ENCODE measurements around the gene SGTA. TPM values are rescaled to one million over a fixed set of nuclear protein-coding genes. Genes with fewer than 3 reads are reported as not detected.

The SGTA gene
- total and polyA plus RNA-seq, 2 of the 13 experiments (the other 11 are each of a cell fraction or from before 2014, with no cell fraction given) = 43.9 to 47.4 TPM

DNA sequence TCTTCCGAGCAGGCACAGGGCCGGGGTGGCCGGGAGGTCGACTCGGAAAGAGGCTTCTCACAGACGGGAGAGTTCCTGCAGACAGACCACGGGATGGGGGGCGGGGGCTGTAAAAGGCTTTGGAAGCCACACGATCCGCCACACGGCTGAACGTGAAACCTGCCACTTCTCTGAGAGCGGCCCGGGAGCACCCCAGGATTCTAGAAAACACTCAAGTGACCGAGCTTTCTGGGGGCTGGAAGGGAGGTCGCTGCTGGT lies 27.7 kb downstream of the SGTA start:
- no peak for ATAC-seq
- WGBS (ENCODE audit: low lambda C conversion rate) = 96% methylated on average over 16 of the region's 16 CpGs
- Histone ChIP-seq H2AFZ (ENCODE audit: low read length) (no peak overlapping the region), H3K27ac (ENCODE audit: extremely low read length, insufficient read depth, low read length) (no peak overlapping the region), H3K79me2 (ENCODE audit: insufficient read depth, low read length) (no peaks in the 10 kb centered on the region), H3K9me3 (ENCODE audit: low read length) (no peaks in the 10 kb centered on the region), H3K4me3 (replicated peaks in 1 of 3; ENCODE audit: insufficient read depth in 1 of 3, low read depth in 2 of 3, low read length in 3 of 3) (no peak overlapping the region), H4K20me1 (ENCODE audit: insufficient read depth, low read length) (no peaks in the 10 kb centered on the region), H3K36me3 (replicated peaks in 1 of 2; ENCODE audit: control insufficient read depth in 1 of 2, insufficient read depth in 2 of 2, low read length in 2 of 2) (peaks cover 19 to 31% of the 10 kb centered on the region in 2 experiments; a peak in 4 of 5 replicates), H3K4me2 (ENCODE audit: low read depth, low read length) (no peak overlapping the region), H3K4me1 (ENCODE audit: insufficient read depth, low read length) (no peaks in the 10 kb centered on the region), H3K9ac (ENCODE audit: insufficient read depth, low read depth, low read length) (no peak overlapping the region), H3K27me3 (ENCODE audit: control insufficient read depth in 1 of 2, insufficient read depth in 2 of 2, low read length in 2 of 2) (no peaks in the 10 kb centered on the region)
- intact Hi-C loops (cut with micrococcal nuclease; ENCODE audit: unreplicated experiment) = no loop called here
- DNase-seq (ENCODE audit: low spot score) = no peak
- no TSS peak for BruUV-seq (replicated peaks)
- in situ Hi-C loops (cut with HindIII; ENCODE audit: extremely low pct_ligation_motif_present, low pct_unique_long_range_greater_than_20kb) = no loop called here
- TF ChIP-seq, protein P1, sequence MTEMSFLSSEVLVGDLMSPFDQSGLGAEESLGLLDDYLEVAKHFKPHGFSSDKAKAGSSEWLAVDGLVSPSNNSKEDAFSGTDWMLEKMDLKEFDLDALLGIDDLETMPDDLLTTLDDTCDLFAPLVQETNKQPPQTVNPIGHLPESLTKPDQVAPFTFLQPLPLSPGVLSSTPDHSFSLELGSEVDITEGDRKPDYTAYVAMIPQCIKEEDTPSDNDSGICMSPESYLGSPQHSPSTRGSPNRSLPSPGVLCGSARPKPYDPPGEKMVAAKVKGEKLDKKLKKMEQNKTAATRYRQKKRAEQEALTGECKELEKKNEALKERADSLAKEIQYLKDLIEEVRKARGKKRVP (CRISPR knock-in tag; IDR thresholded peaks at IDR 0.05) = no peak
- TF ChIP-seq ATF7 (IDR thresholded peaks at IDR 0.05) (no peak), ATF7 (CRISPR knock-in tag; IDR thresholded peaks at IDR 0.05) (no peak), ZNF891 (CRISPR knock-in tag; IDR thresholded peaks at IDR 0.05) (no peak), TBX2 (CRISPR knock-in tag; IDR thresholded peaks at IDR 0.05; ENCODE audit: borderline replicate concordance) (no peak), FOXM1 (CRISPR knock-in tag; IDR thresholded peaks at IDR 0.05) (no peak), DNMT1 (CRISPR knock-in tag; IDR thresholded peaks at IDR 0.05) (no peak), FOXA3 (CRISPR knock-in tag; IDR thresholded peaks at IDR 0.05) (no peak)
- TF ChIP-seq, protein P2, sequence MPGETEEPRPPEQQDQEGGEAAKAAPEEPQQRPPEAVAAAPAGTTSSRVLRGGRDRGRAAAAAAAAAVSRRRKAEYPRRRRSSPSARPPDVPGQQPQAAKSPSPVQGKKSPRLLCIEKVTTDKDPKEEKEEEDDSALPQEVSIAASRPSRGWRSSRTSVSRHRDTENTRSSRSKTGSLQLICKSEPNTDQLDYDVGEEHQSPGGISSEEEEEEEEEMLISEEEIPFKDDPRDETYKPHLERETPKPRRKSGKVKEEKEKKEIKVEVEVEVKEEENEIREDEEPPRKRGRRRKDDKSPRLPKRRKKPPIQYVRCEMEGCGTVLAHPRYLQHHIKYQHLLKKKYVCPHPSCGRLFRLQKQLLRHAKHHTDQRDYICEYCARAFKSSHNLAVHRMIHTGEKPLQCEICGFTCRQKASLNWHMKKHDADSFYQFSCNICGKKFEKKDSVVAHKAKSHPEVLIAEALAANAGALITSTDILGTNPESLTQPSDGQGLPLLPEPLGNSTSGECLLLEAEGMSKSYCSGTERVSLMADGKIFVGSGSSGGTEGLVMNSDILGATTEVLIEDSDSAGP (CRISPR knock-in tag; IDR thresholded peaks at IDR 0.05; ENCODE audit: borderline replicate concordance) = no peak
- POLR2A ChIA-PET = no interaction called here
- FAIRE-seq = no peak
- CTCF ChIA-PET (ENCODE audit: low intra/inter-chr PET ratio, low total read pairs) = no interaction called here

Data from HepG2 (cell line).